HUES6 (cell line): ENCODE results near the gene DDR2.

Source experiments
- H3K27ac ChIP-seq: 2 replicates; pipeline ENCODE4 v1.7.0; 2013; ENCODE audit warnings: low read depth, mild to moderate bottlenecking, low read length, inconsistent platforms
- H3K27me3 ChIP-seq: 2 replicates; pipeline ENCODE4 v1.6.1; 2013; ENCODE audit warnings: low read length; ENCODE audit not compliant: control insufficient read depth, insufficient read depth
- H3K36me3 ChIP-seq: 2 replicates; pipeline ENCODE4 v1.6.1; 2013; ENCODE audit warnings: low read length; ENCODE audit not compliant: control insufficient read depth, insufficient read depth
- H3K4me1 ChIP-seq: 2 replicates; pipeline ENCODE4 v1.6.1; 2013; ENCODE audit warnings: low read length; ENCODE audit not compliant: control insufficient read depth, insufficient read depth
- H3K4me3 ChIP-seq: 2 replicates; pipeline ENCODE4 v1.5.1; 2013; ENCODE audit warnings: low read depth, low read length
- H3K9ac ChIP-seq: one replicate; pipeline ENCODE4 v1.6.1; 2013; ENCODE audit warnings: mild to moderate bottlenecking, low read length
- H3K9me3 ChIP-seq: 2 replicates; pipeline ENCODE4 v1.6.1; 2013; ENCODE audit warnings: low read depth, low read length; ENCODE audit not compliant: control insufficient read depth, insufficient read depth

The DDR2 gene

GRCh38 chr1:162672622-162673260, 40.5 kb downstream of the DDR2 start:
- Histone ChIP-seq H3K4me1 (no peaks in the 10 kb centered on the region), H3K9me3 (no peaks in the 10 kb centered on the region), H3K9ac (no peak overlapping the region)

GRCh38 chr1:162674034-162674608, 41.9 kb downstream of the DDR2 start:
- H3K4me1 ChIP-seq, result no peaks in the 10 kb centered on the region
- H3K9me3 ChIP-seq, result peaks cover under 1% of the 10 kb centered on the region; the same call in 1 of the 2 replicates
- H3K27me3 ChIP-seq, result no peaks in the 10 kb centered on the region
- no peak overlapping the region for H3K4me3 ChIP-seq
- H3K36me3 ChIP-seq, result no peaks in the 10 kb centered on the region
- H3K27ac ChIP-seq, result no peak overlapping the region
- no peak overlapping the region for H3K9ac ChIP-seq

More at GRCh38 chr1:162672622-162673260, 40.5 kb downstream of the DDR2 start:
- no peak overlapping the region for H3K27ac ChIP-seq
- no peak overlapping the region for H3K4me3 ChIP-seq
- H3K27me3 ChIP-seq, result no peaks in the 10 kb centered on the region
- no peaks in the 10 kb centered on the region for H3K36me3 ChIP-seq

- no peak overlapping the region for H3K9ac ChIP-seq
- H3K4me3 ChIP-seq, result no peak overlapping the region
- no peaks in the 10 kb centered on the region for H3K36me3 ChIP-seq
- H3K27ac ChIP-seq, result no peak overlapping the region
- H3K27me3 ChIP-seq, result no peaks in the 10 kb centered on the region
- no peaks in the 10 kb centered on the region for H3K4me1 ChIP-seq
- peaks cover 4% of the 10 kb centered on the region; the same call in 1 of the 2 replicates for H3K9me3 ChIP-seq
These were observed 43.8 kb downstream of the DDR2 start for GRCh38 chr1:162676087-162676486.

- Histone ChIP-seq H3K27me3 (no peaks in the 10 kb centered on the region), H3K9me3 (peaks cover 4% of the 10 kb centered on the region; the same call in 1 of the 2 replicates), H3K4me3 (no peak overlapping the region), H3K4me1 (no peaks in the 10 kb centered on the region), H3K36me3 (no peaks in the 10 kb centered on the region), H3K27ac (no peak overlapping the region), H3K9ac (no peak overlapping the region)
These were observed 44.5 kb downstream of the DDR2 start for GRCh38 chr1:162676750-162677149.

- Histone ChIP-seq H3K36me3 (no peaks in the 10 kb centered on the region), H3K27me3 (no peaks in the 10 kb centered on the region), H3K9ac (no peak overlapping the region), H3K4me1 (no peaks in the 10 kb centered on the region), H3K27ac (no peak overlapping the region), H3K9me3 (peaks cover 4% of the 10 kb centered on the region; the same call in 1 of the 2 replicates), H3K4me3 (no peak overlapping the region)
These were observed 45.5 kb downstream of the DDR2 start for GRCh38 chr1:162677607-162678371.

GRCh38 chr1:162678439-162678838, 46.2 kb downstream of the DDR2 start:
- Histone ChIP-seq H3K27ac (no peak overlapping the region), H3K9ac (no peak overlapping the region), H3K4me3 (no peak overlapping the region), H3K27me3 (no peaks in the 10 kb centered on the region), H3K9me3 (peaks cover 4% of the 10 kb centered on the region; the same call in 1 of the 2 replicates), H3K36me3 (no peaks in the 10 kb centered on the region), H3K4me1 (no peaks in the 10 kb centered on the region)

- H3K27me3 ChIP-seq, result no peaks in the 10 kb centered on the region
- peaks cover 4% of the 10 kb centered on the region; the same call in 1 of the 2 replicates for H3K9me3 ChIP-seq
- H3K4me1 ChIP-seq, result no peaks in the 10 kb centered on the region
- no peak overlapping the region for H3K9ac ChIP-seq
- no peak overlapping the region for H3K4me3 ChIP-seq
- H3K27ac ChIP-seq, result no peak overlapping the region
- H3K36me3 ChIP-seq, result no peaks in the 10 kb centered on the region
These were observed 47.0 kb downstream of the DDR2 start for GRCh38 chr1:162679298-162679697.

- Histone ChIP-seq H3K4me3 (no peak overlapping the region), H3K27me3 (no peaks in the 10 kb centered on the region), H3K9me3 (peaks cover 4% of the 10 kb centered on the region; the same call in 1 of the 2 replicates), H3K36me3 (no peaks in the 10 kb centered on the region), H3K4me1 (no peaks in the 10 kb centered on the region), H3K9ac (no peak overlapping the region), H3K27ac (no peak overlapping the region)
These were observed 48.3 kb downstream of the DDR2 start for GRCh38 chr1:162680419-162681121.

- no peak overlapping the region for H3K9ac ChIP-seq
- peaks cover 4% of the 10 kb centered on the region; the same call in 1 of the 2 replicates for H3K9me3 ChIP-seq
- H3K4me3 ChIP-seq, result no peak overlapping the region
- H3K27me3 ChIP-seq, result no peaks in the 10 kb centered on the region
- H3K4me1 ChIP-seq, result no peaks in the 10 kb centered on the region
- H3K36me3 ChIP-seq, result no peaks in the 10 kb centered on the region
- no peak overlapping the region for H3K27ac ChIP-seq
These were observed 48.8 kb downstream of the DDR2 start for GRCh38 chr1:162681122-162681436.

GRCh38 chr1:162682013-162682419, 49.8 kb downstream of the DDR2 start:
- Histone ChIP-seq H3K36me3 (no peaks in the 10 kb centered on the region), H3K27ac (no peak overlapping the region), H3K4me3 (no peak overlapping the region), H3K9ac (no peak overlapping the region), H3K4me1 (no peaks in the 10 kb centered on the region), H3K27me3 (no peaks in the 10 kb centered on the region), H3K9me3 (peaks cover 4% of the 10 kb centered on the region; the same call in 1 of the 2 replicates)
